Smooth muscle cell (in vitro differentiated cells): ENCODE results near the gene TCAF1. TPM values are rescaled to one million over a fixed set of nuclear protein-coding genes. Genes with fewer than 3 reads are reported as not detected.

Experiments used
- DNase-seq: peaks from one replicate; lab custom pipeline; 2025; ENCODE audit not compliant: unreplicated experiment; lab: John Stamatoyannopoulos, UW
- H2AFZ ChIP-seq: fragments of 200-600 bp; sonication (generic); 2 replicates; pipeline ENCODE4 v1.6.0; 2016; ENCODE audit warnings: antibody characterized with exemption, low read depth, mild to moderate bottlenecking
- H3F3A ChIP-seq: fragments of 200-600 bp; sonication (generic); 2 replicates; pipeline ENCODE4 v1.6.0; 2017; ENCODE audit warnings: antibody characterized with exemption, low read depth
- H3K27ac ChIP-seq: fragments of 200-600 bp; sonication (generic); 2 replicates; pipeline ENCODE4 v1.5.1; 2016; ENCODE audit warnings: low read depth, mild to moderate bottlenecking
- H3K27me3 ChIP-seq: fragments of 200-600 bp; sonication (generic); 2 replicates; pipeline ENCODE4 v1.6.1; 2016; ENCODE audit warnings: low read depth, mild to moderate bottlenecking
- H3K36me3 ChIP-seq: fragments of 200-600 bp; sonication (generic); 2 replicates; pipeline ENCODE4 v1.5.1; 2016; ENCODE audit warnings: low read depth
- H3K4me1 ChIP-seq: fragments of 200-600 bp; sonication (generic); 2 replicates; pipeline ENCODE4 v1.5.1; 2016; ENCODE audit warnings: low read depth
- H3K4me2 ChIP-seq: fragments of 200-600 bp; sonication (generic); 2 replicates; pipeline ENCODE4 v1.6.0; 2016; ENCODE audit warnings: mild to moderate bottlenecking
- H3K4me3 ChIP-seq: fragments of 200-600 bp; sonication (generic); 2 replicates; pipeline ENCODE4 v1.5.1; 2016; ENCODE audit warnings: mild to moderate bottlenecking
- H3K79me2 ChIP-seq: fragments of 200-600 bp; sonication (generic); 2 replicates; pipeline ENCODE4 v1.6.0; 2016; ENCODE audit warnings: low read depth, mild to moderate bottlenecking
- H3K9ac ChIP-seq: fragments of 200-600 bp; sonication (generic); 2 replicates; pipeline ENCODE4 v1.6.0; 2016; ENCODE audit warnings: low read depth
- H3K9me3 ChIP-seq: fragments of 200-600 bp; sonication (generic); replicated peaks from 2 replicates; pipeline ENCODE4 v1.5.1; 2016; ENCODE audit warnings: low read depth
- H4K20me1 ChIP-seq: fragments of 200-600 bp; sonication (generic); 2 replicates; pipeline ENCODE4 v1.6.0; 2016; ENCODE audit warnings: low read depth
- WGBS: methylation state at CpG from one replicate; pipeline ENCODE4 v1.1.7; 2016; ENCODE audit warnings: low lambda C conversion rate; 5-methylcytosine and 5-hydroxymethylcytosine counted together
- polyA plus RNA-seq: library from polyadenylated mRNA; unstranded; fragments of >200 nt; fragmentation: Nextera tagmentation; extraction: Ambion mirVana; gene quantifications from 2 replicates; pipeline ENCODE4 v1.2.1, GENCODE V29; 2016
- total RNA-seq: library from RNA; depleted of rRNA; stranded (reverse); fragments of >200 nt; gene quantifications from 2 replicates; pipeline ENCODE4 v1.2.3, GENCODE V29; 2014
- TF ChIP-seq, protein P1 (sequence below): fragments of 200-600 bp; sonication (generic); IDR thresholded peaks from 2 replicates; pipeline ENCODE4 v1.5.1; 2017; ENCODE audit warnings: borderline replicate concordance, mild to moderate bottlenecking, antibody characterized with exemption; ENCODE audit not compliant: insufficient read depth, poor library complexity, severe bottlenecking

The TCAF1 gene
- total and polyA plus RNA-seq, 2 experiments from 2014 or later, result 147 to 177 TPM

DNA sequence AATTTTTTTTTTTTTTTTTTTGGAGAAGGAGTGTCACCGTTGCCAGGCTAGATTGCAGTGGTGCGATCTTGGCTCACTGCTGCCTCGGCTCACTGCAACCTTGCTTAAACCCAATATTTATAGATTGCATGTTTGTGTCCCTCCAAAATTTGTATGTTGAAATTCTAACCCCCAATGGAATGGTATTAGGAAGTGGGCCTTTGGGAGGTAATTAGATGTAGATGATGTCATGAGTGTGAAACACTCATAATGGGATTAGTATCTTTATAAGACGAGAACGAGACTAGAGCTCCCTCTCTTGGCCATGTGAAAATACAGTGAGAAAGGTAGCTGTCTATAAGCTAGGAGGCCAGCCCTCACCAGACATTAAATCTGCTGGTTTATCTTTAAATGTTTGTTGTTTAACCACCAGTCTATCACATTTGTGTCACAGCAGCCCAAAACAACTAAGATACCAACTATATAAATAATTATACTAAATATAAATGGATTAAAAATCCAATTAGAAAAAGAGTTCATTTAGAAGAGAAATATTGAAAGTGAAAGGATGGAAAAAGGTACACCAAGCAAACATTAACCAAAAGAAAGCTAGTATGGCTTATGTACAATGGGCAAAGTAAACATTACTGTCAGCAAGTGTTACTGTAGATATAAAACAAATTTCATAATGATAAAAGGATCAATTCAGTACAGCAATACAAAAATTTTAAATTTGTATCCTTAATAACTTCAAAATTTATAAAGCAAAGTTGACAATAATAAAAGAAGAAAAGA, 9.3 kb downstream of the TCAF1 start:
- Histone ChIP-seq H3K27ac (peak overlapping the region; percentile 60), H3K9ac (no peak overlapping the region), H3K9me3 (no peaks in the 10 kb centered on the region), H2AFZ (no peak overlapping the region), H3K79me2 (peaks cover 100% of the 10 kb centered on the region), H3K36me3 (no peaks in the 10 kb centered on the region), H3K4me1 (peaks cover 17% of the 10 kb centered on the region), H3K4me2 (no peak overlapping the region), H3K4me3 (no peak overlapping the region), H3F3A (peaks cover 10% of the 10 kb centered on the region), H3K27me3 (no peaks in the 10 kb centered on the region), H4K20me1 (peaks cover 30% of the 10 kb centered on the region)
- no peak for DNase-seq
- WGBS, result 60% methylated on average over 5 of the region's 5 CpGs
- TF ChIP-seq, protein P1, sequence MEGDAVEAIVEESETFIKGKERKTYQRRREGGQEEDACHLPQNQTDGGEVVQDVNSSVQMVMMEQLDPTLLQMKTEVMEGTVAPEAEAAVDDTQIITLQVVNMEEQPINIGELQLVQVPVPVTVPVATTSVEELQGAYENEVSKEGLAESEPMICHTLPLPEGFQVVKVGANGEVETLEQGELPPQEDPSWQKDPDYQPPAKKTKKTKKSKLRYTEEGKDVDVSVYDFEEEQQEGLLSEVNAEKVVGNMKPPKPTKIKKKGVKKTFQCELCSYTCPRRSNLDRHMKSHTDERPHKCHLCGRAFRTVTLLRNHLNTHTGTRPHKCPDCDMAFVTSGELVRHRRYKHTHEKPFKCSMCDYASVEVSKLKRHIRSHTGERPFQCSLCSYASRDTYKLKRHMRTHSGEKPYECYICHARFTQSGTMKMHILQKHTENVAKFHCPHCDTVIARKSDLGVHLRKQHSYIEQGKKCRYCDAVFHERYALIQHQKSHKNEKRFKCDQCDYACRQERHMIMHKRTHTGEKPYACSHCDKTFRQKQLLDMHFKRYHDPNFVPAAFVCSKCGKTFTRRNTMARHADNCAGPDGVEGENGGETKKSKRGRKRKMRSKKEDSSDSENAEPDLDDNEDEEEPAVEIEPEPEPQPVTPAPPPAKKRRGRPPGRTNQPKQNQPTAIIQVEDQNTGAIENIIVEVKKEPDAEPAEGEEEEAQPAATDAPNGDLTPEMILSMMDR, result peak; percentile 30

DNA sequence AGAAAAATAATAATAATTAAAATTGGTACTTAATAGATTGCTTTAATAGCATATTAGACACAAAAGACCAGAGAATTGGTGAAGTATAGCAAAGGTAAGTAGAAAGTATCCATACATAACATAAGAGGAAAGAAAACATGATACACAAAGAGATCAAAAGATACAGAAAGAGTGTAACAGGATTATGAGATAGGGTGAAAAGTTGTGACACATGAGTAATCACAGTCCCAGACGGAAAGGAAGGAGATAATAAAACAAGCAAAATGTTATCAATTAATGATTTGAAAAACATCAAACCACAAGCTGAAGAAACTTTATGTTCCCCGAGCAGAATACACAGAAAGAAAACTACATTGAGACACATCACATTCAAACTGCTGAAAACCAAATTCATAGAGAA, 10.5 kb downstream of the TCAF1 start:
- Histone ChIP-seq H3K4me3 (no peak overlapping the region), H3K27ac (peak overlapping the region; percentile 60), H3K9me3 (no peaks in the 10 kb centered on the region), H3K9ac (no peak overlapping the region), H3K27me3 (no peaks in the 10 kb centered on the region), H3K36me3 (no peaks in the 10 kb centered on the region), H4K20me1 (peaks cover 19% of the 10 kb centered on the region), H3K79me2 (peaks cover 93% of the 10 kb centered on the region), H3K4me1 (peaks cover 18% of the 10 kb centered on the region), H2AFZ (no peak overlapping the region), H3F3A (peaks cover 20% of the 10 kb centered on the region), H3K4me2 (peak overlapping the region; percentile 38)
- TF ChIP-seq, protein P1, result no peak
- DNase-seq, result no peak
- WGBS, result 27% methylated on average over 2 of the region's 2 CpGs

DNA sequence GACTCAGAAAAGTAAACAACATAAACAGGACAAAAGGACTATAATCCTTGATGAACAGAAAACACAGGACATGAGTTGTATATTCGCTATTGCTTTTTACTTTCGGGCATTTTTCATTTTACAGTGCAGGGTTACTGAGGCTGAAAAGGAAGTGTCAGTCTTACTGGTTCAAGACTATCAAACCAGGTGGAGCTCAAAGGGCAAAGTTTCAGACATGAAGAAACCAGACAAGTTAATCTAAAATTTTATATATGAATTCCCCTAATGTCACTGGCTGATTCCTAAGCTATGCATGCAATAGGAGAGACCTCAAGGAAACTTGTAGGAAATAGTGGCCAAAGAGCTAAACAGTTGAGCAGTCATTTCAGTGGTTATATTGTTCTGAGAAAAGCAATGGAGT, 11.4 kb downstream of the TCAF1 start:
- H3K79me2 ChIP-seq, result peaks cover 84% of the 10 kb centered on the region
- no peaks in the 10 kb centered on the region for H3K36me3 ChIP-seq
- 99% methylated on average over 2 of the region's 2 CpGs for WGBS
- H3K27ac ChIP-seq, result peak overlapping the region; percentile 60
- no peaks in the 10 kb centered on the region for H3K27me3 ChIP-seq
- H3K4me2 ChIP-seq, result no peak overlapping the region
- no peak overlapping the region for H2AFZ ChIP-seq
- H3K4me1 ChIP-seq, result peaks cover 15% of the 10 kb centered on the region
- no peaks in the 10 kb centered on the region for H3K9me3 ChIP-seq
- H3K4me3 ChIP-seq, result no peak overlapping the region
- no peak for DNase-seq
- H4K20me1 ChIP-seq, result peaks cover 10% of the 10 kb centered on the region
- H3F3A ChIP-seq, result peaks cover 20% of the 10 kb centered on the region
- no peak overlapping the region for H3K9ac ChIP-seq
- TF ChIP-seq, protein P1, result no peak

DNA sequence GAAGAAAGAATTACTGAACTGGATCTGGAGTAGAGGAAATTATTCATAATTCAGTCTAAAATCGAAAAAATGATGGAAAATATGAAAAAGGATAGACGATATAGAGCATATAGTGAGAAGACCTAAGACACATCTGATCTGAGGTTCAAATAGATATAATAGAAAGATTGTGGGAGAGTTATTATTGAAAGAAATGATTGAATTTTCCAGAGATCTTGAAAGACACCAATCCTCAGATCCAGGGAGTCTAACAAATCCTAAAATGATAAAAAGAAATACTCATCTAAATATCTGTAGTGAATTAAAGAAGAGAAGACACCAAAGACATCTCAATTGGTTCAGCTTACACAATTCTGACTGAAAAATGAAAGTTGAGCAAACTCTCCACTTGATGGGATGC, 12.9 kb downstream of the TCAF1 start:
- H3K4me3 ChIP-seq, result no peak overlapping the region
- H3K9me3 ChIP-seq, result no peaks in the 10 kb centered on the region
- H3K27me3 ChIP-seq, result no peaks in the 10 kb centered on the region
- peaks cover 20% of the 10 kb centered on the region for H3K4me1 ChIP-seq
- peaks cover 20% of the 10 kb centered on the region for H3F3A ChIP-seq
- peaks cover 82% of the 10 kb centered on the region for H3K79me2 ChIP-seq
- H3K4me2 ChIP-seq, result no peak overlapping the region
- DNase-seq, result no peak
- no peak overlapping the region for H2AFZ ChIP-seq
- peak overlapping the region; percentile 85 for H3K27ac ChIP-seq
- H4K20me1 ChIP-seq, result no peaks in the 10 kb centered on the region
- WGBS, result 98% methylated on average over 2 of the region's 2 CpGs
- no peaks in the 10 kb centered on the region for H3K36me3 ChIP-seq
- no peak overlapping the region for H3K9ac ChIP-seq
- TF ChIP-seq, protein P1, result no peak
